ENCODE results near the gene DPEP2.
A peak's percentile ranks its signal among the peaks of the same experiment; 100 is the strongest.

The DPEP2 gene

DNA sequence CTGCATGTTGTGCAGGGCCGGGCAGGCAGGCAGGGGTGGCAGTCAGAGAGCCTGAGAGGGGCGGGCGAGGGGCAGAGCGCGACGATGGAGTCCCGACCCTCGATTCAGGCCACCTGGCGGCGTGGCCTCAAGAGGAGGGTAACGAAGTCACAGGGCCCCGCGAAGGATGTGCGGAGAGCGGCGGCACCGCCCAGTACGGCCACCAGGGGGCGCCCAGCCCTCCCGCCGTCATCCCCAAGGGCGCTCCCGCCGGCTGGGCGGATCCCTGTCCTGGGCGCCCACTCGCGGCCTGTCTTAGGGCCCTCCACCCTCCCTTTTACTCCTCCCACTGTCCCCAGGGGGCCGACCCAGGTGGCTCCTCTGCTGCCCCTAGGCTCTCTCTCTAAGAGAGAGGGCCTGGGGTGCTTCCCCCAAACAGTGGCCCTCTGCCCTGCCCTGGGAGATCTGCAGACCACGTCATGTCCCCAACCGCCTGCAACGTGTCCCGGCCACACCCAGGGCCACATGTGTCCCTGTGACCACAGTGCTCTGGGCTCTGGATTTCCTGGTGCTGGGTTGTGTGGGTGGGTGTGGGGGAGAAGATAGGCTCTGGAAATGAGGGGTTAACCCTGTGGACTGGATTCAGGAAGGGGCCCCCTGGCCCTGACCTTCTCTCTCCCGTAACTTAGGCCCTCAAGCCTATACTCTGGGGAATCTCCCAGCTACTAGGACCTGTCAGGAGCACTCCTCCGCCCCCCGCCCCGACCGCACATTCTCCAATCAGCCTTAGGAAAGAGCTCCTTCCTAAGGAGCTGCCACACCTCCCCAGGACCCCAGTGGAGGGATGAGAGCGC, 5.9 kb downstream of the DPEP2 start:
- peak; percentile 73 to 75 for DNase-seq (ENCODE audit: low read depth in 2 of 2)
- peak overlapping the region in 1 of 2 donors; percentile 11 for H3K4me3 ChIP-seq (replicated peaks in 1 of 2; ENCODE audit: low read depth in 2 of 2, low read length in 2 of 2)
- TF ChIP-seq, protein P1, sequence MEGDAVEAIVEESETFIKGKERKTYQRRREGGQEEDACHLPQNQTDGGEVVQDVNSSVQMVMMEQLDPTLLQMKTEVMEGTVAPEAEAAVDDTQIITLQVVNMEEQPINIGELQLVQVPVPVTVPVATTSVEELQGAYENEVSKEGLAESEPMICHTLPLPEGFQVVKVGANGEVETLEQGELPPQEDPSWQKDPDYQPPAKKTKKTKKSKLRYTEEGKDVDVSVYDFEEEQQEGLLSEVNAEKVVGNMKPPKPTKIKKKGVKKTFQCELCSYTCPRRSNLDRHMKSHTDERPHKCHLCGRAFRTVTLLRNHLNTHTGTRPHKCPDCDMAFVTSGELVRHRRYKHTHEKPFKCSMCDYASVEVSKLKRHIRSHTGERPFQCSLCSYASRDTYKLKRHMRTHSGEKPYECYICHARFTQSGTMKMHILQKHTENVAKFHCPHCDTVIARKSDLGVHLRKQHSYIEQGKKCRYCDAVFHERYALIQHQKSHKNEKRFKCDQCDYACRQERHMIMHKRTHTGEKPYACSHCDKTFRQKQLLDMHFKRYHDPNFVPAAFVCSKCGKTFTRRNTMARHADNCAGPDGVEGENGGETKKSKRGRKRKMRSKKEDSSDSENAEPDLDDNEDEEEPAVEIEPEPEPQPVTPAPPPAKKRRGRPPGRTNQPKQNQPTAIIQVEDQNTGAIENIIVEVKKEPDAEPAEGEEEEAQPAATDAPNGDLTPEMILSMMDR (IDR thresholded peaks at IDR 0.05; ENCODE audit: low read depth, low read length), result peak; percentile 74

DNA sequence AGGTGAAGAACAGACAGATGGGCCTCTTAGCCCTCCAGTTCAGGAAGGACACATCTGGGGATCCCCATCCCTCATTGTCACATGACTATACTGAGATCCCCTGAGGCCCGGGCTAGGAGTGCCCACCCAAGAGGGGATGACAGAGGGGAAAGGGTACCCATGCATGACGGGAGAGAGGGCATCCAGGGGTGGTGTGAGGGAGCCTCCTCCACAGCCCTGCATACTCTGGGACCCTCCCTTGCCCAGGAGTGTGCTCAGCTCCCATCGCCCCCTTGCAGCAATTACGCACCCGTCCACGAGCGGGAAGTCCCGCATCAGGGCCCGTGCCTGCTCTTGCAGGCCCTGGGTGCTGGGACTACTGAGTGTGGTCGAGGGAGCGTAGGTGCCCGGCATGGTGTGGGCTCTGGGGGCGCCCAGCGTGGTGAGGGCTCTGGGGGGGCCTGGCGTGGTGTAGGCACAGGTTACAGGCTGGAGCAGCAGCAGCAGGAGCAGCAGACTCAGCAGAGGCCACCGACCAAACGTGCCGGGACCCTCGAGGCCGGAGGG, 6.5 kb downstream of the DPEP2 start:
- no peak for DNase-seq (ENCODE audit: low read depth in 2 of 2)
- no peak overlapping the region for H3K4me3 ChIP-seq (replicated peaks in 1 of 2; ENCODE audit: low read depth in 2 of 2, low read length in 2 of 2)

GRCh38 chr16:67990018-67990386, 9.3 kb downstream of the DPEP2 start:
- no peak overlapping the region for H3K4me3 ChIP-seq (replicated peaks in 1 of 2; ENCODE audit: low read depth in 2 of 2, low read length in 2 of 2)
- TF ChIP-seq, protein P1 (IDR thresholded peaks at IDR 0.05; ENCODE audit: low read depth, low read length), result no peak
- no peak for DNase-seq (ENCODE audit: low read depth in 2 of 2)

More for the DNA sequence above, 6.5 kb downstream of the DPEP2 start:
- TF ChIP-seq, protein P1 (IDR thresholded peaks at IDR 0.05; ENCODE audit: low read depth, low read length), result no peak

DNA sequence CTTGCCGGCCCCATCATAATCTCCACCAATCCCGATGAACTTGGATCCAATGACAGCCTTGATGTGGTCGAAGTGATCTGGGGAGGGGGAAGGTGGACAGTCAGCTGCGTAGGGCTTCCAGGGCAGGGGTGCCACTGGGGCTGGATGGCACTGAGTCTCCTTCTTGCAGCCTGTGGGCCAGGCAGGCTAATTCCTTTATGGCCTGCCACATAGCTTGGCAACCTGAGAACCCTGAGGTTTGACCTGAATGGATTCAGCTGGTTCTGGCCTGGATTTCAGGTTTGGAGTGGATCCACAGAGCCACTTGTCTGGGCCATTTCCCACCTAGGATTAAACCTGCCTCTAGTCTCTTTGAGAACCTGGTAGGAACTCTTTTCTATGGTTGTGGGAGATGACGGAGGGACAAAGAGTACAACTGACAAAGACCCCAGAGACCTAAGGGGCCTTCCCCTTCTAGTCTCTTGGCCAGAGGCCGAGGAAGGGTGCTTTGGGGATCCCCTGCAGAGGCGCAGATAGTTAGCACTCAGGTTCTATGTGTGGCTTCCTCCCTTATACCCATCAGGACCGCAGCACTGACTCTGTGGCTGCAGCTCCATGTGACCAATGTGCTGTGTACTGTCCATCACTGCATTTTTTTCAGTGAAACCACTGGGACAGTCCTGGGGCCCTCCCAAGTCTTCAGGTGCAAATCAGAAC, 9.8 kb downstream of the DPEP2 start:
- TF ChIP-seq, protein P1 (IDR thresholded peaks at IDR 0.05; ENCODE audit: low read depth, low read length), result no peak
- no peak overlapping the region for H3K4me3 ChIP-seq (replicated peaks in 1 of 2; ENCODE audit: low read depth in 2 of 2, low read length in 2 of 2)
- no peak for DNase-seq (ENCODE audit: low read depth in 2 of 2)

DNA sequence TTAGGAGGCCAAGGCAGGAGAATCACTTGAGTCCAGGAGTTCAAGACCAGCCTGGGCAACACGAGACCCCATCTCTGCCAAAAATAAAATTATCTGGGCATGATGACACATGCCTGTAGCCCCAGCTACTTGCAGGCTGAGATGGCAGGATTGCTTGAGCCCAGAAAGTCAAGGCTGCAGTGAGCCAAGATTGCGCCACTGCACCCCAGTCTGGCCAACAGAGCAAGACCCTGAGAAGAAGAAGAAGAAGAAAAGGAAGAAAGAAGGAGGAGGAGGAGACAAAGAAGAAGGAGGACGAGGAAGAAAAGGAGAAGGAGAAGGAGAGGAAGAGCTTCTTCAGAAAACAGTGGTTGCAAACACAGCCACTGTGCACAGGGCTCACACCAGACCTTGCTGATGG, 10.6 kb downstream of the DPEP2 start:
- no peak overlapping the region for H3K4me3 ChIP-seq (replicated peaks in 1 of 2; ENCODE audit: low read depth in 2 of 2, low read length in 2 of 2)
- TF ChIP-seq, protein P1 (IDR thresholded peaks at IDR 0.05; ENCODE audit: low read depth, low read length), result no peak
- DNase-seq (ENCODE audit: low read depth in 2 of 2), result no peak

DNA sequence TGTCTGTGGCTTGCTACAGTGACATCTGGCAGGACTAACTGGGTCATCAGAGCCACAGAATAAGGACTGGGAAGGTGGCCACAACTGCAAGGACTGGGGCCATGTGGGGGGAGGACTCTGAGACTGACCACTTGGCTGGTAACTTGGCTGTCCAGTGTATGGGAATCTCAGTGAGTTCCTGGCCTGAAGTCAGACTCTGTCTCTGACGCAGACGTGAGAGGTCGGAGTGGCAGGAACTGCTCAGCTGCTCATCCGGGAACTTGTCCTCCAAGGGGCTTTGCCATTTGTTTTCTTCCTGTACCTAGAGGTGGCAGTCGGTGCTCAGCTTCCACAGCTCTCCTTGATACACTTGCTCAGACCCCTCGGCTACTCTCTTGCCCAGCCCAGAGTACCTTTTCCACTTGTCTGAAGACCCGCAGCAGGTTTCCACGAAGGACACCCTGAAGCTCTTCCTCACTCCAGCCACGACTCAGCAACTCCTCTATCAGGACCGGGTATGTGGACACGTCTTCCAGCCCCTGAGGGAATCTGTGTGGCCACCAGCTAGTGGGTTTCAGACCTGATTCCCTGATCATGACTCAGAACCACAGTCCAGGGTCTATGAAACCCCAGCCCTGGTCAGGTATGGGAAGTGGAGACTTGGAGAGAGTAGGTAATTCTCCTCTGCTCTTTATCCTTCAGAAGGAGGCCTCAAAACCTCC, 11.7 kb downstream of the DPEP2 start:
- no peak overlapping the region for H3K4me3 ChIP-seq (replicated peaks in 1 of 2; ENCODE audit: low read depth in 2 of 2, low read length in 2 of 2)
- TF ChIP-seq, protein P1 (IDR thresholded peaks at IDR 0.05; ENCODE audit: low read depth, low read length), result no peak
- peak; percentile 35 to 55 for DNase-seq (ENCODE audit: low read depth in 2 of 2)

All from cardiac fibroblast (primary cell).